NCI-H82 treated with DMSO at 0.1 percent for 48 hours (cell line): ENCODE results near the gene MEIOB.
"Not testable (repeated sequence)": the region's sequence is repeated elsewhere in the genome, so short reads cannot be mapped to it uniquely, and the experiment has no call there.

Source experiments
- DNase-seq: peaks from one replicate; lab custom pipeline; 2025; ENCODE audit not compliant: unreplicated experiment; lab: John Stamatoyannopoulos, UW

Gene MEIOB

DNA sequence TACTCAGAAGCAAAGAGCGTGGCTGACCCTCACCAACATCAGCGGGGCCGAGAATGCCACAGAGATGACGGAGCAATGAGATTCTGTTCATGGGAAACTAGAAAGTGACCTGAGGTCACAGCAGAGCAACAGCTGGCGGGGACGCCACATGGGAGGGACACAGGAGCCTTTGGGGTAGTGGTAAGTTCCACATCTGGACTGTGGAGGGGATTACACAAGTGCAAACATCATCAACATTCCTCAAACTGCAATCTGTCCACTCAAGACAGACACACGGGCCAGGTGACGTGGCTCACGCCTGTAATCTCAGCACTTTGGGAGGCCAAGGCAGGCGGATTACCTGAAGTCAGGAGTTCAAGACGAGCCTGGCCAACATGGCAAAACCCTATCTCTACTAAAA is 56.5 kb downstream of the MEIOB start:
- no peak for DNase-seq

DNA sequence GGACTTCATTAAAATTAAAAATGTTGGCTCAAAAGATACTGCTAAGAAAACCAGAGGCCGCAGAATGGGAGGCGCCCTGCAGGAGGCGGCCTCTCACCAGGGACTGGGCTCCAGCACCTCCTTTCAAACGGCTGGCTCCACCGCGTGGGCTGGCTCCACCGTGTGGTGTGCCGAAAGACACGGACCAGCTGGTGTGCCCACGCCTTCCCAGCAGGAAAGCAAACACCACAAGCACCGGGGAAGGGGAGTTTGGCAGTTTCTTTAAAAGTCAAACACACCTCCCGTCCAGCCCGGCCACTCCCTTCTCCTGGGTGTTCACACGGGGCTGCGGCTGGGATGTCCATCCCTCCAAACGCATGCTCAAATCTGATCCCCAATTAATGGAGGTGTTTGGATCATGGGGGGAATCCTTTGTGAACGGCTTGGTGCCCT is 59.2 kb downstream of the MEIOB start:
- no peak for DNase-seq

DNA sequence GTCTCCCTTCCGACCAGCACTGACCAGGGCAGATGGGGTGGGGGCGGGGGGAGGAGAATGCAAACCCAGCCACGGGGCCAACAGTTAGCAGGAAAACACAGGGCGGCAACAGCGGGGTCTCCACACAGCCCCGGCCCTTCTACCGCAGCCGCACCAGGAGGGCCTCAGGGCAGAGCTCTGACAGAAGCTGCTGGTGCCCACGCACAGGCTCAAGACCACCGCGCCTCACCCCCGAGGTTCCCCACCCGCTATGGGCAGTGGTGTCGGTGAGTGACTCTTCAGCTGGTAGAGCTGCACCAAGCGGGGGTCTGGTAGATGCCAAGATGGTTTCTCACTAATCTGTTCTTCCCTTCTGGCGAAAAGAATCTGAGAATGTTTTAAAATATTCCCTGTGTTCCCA is 61.4 kb downstream of the MEIOB start:
- DNase-seq = no peak

DNA sequence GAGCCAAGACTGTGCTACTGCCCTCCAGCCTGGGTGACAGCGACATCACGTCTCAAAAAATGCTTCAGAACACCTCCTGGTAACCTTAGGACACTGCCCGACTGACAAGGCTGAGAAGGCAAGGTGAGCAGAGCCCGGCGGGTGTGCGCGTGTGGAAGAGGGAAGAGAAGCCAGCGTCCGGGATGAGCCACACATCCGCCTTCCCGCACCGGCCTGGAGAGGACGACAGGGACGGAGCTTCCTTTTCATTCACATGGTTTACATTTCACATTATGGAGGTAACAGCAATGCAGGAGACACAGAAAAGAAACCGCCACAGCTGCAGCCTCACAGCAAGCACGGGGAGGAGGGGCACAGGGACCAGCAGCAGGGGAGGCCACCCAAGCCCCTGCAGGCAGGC is 61.9 kb downstream of the MEIOB start:
- DNase-seq = no peak

DNA sequence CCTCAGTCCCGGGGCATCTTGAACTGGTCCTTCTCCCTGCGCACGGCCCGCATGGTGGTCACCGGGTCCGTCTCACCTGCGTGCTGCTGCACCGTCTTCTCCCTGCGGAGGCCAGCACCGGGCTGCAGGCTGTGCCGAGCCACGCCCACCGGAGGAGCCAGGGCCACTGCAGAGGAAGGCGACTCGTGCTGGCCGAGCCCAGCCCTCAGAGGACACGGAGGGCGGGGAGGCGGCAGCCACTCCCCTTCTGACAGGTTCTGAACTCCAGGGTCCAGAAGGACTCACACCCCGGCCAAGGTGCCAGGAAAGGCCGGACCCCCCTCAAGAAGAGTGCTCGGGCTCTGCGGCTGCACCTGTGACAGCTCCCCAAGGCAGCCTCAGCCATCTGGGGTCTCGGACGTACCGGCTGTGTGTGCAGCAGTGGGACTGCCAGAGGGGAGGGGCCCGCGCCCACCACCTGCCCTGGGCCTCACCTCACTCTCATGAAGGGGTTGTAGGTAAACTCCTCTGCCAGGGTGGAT is 62.6 kb downstream of the MEIOB start:
- DNase-seq = no peak

DNA sequence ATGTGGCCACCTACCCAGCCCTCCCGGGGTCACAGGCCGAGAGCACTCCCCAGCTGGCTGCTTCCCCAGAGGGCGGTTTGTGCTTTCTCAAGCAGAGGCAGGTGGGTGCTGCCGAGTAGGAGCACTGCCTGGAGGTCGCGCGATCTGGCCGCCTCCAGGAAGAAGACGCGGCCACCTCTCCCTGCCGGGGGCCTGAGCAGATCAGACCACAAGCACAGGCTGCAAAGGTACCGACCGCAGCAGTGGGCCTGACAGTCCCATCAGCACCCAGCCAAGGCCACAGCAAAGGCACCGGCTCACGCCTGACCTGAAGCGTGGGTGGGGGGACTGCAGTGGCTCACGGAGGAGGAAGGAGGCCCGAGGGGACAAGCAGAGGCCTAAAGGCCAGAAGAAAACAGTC is 63.3 kb downstream of the MEIOB start:
- DNase-seq = no peak

DNA sequence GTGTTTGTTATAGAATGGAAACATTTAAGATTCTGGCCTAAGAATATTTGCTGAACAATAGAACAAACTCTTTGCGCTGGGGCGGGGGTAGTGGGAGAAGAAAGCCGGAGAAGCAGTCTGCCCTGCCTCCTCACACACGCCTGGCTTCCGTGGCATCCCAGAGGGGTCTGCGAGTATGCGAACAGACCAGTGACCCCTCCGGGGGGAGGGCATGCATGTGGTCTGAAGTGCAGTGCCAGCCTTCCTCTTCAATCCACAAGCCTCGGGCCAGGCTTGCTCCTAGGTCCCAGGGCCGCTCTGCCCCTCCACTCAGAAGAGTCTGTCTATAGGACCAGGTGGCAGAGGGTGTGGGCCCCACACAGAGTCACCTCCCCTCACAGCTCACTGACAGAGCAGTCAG is 64.3 kb downstream of the MEIOB start:
- no peak for DNase-seq

DNA sequence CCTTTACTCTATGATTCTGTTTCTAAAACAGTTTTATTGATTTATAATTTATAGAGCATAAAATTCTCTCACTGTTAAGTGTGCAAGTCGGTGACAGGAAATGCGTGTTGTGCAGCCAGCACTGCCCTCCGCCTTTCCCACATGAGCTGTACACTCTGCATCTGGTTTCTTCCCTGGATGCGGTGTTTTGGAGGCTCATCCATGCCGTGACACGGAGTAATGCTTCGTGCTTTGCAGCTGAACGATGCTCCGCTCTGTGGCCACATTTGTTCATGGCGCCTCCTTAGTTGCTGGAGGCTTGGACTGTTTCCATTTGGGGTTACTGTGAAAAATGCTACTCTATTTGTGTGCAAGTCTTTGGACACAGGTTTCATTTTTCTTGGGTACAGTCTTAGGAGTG is 71.3 kb downstream of the MEIOB start:
- no peak for DNase-seq

DNA sequence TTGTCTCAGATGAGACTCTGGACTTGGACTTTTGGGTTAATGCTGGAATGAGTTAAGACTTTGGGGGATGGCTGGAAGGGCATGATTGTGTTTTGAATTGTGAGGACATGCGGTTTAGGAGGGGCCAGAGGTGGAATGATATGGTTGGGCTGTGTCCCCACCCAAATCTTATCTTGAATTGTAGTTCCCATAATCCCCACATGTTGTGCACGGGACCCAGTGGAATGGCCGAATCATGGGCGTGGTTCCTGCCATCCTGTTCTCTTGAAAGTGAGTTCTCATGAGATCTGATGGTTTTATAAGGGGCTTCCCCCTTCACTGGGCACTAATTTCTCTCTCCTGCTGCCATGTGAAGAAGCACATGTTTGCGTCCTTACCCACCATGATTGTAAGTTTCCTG is 72.7 kb downstream of the MEIOB start:
- DNase-seq = not testable (repeated sequence)

DNA sequence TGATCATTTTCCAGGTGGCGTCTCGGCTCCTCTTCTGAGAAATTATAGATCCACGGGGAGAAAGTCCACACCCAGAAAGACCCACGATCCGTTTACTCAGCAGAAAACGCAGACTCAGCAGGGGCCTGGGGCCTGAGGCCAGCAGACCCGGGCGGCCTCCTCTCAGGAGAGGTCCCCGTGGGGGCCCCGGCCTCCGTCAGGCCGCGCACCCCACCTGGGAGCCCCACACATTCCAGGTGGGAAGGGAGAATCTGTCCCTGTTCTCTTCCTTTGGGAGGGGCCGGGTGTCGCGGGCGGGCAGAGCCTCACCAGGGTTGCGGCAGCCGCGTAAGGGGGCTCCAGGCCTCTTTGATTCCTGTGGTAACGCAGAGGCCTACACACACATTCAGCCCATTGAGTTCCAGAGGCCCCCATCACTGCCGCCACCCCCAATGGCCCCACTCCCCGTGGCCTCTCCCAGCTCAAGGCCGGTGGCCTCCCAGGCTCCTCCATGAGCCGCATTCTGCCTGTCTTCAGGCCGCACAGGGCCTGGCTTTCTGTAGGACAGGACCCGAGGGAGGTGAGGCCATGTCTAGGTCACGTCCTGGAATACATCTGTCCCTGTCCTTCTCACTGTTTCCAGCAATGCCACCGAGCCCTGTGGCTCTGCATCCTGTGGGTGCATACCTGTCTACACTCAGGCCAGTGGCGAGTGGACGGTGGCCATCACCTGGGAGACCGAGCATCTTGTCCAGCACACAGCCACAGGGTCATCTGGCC is 76.9 kb downstream of the MEIOB start:
- no peak for DNase-seq

DNA sequence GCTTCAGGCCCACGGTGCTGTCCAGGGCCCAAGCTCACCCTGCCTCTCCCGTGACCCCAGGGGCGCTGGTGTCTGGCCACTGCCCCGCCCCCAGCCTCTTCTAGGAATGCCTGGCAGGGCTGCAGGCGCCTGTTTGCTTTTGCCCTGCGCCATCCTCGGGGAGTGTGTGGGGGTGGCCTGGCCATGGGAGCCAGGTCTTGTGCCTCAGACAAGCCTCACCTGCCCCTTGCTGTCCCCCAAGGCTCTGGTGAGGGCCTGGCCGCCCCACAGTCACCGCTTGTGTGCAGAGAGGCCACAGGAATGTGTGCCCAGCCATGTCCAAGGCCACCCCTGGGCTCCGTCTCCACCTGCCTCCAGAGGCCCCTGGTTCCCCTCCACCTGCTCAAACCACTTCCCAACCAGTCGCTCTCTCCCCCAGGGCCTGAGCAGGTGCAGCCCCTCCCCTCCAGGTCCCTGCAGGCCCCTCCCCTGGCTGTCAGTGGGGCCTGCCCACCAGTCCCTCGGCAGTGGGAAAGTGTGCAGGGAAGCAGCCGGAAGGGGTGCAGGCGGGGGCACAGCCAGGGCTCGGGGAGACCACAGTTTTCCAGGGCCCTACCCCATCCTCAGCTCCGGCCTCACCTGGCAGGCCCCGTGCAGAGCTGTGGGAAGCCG is 77.6 kb downstream of the MEIOB start:
- no peak for DNase-seq

DNA sequence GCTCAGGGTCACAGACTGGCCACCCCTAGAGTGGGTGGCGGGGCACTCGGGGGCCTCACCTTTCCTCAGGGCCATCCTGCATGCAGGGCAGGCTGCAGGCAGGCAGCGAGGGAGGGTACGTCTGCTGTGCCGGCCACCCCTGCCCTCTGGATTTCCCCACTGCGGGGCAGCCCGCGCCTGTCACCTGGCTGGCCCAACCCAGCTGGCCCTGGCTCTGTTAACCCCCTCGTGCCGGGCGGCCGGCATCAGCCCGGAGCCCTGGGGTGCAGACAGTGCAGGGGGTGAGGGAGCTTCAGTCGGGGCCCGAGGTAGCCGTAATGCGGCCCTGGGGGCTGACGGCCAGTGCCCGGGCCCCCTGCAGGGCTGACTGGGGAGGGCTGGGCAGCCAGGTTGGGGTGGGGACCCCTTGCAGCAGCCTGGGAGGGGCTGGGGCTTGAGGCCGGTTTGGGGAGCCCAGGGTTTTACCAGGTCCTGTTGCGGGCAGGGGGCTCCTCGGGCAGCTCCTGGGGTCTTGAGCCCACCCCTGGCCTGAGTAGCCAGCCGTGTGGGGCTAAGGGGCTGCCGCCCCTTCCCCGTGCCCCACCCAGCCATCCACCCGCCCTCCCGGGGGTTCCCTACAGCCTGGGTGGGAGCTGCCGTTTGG is 78.3 kb downstream of the MEIOB start, which contains the start of gene IGFALS:
Gene IGFALS, minus strand, starts transcription at position 128 of the 643 bp plus-strand sequence. Its CDS starts 53 bp downstream, at position 75.
- DNase-seq = no peak

DNA sequence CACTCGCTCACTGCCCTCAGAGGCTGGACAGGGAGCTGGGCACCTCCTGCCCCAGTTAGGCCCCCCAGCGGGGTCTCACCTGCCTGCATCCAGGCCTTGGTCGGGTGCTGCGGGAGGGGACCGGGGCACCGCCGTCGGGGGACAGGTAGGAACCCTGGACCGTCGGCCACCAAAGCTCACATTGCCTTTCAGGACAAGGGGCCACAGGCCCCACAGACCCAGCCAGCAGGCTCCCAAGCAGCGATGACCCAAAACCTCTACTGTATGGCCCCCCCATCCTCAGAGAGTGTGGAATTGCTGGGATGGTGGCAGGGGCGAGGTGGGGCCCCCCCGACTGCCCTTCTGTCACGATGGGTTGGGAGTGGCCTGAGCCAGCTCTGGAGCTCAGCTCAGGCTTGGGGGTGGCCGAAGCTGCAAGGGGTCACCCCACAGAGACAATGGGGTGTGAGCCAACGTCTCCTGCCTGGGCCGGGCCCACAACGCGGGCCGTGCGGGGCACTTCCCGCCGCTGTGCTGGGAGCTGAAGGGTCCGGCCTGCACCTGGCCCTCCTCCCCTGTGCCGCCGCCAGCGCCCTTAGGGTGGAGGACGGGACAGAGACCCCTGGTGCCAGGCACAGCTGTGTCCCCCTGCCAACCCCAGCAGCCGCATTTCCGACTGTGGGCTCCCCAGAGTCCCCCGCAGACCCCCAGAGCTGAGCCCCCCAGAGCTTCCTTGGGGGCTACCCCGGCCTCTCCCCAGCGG is 79.0 kb downstream of the MEIOB start:
- DNase-seq = no peak

DNA sequence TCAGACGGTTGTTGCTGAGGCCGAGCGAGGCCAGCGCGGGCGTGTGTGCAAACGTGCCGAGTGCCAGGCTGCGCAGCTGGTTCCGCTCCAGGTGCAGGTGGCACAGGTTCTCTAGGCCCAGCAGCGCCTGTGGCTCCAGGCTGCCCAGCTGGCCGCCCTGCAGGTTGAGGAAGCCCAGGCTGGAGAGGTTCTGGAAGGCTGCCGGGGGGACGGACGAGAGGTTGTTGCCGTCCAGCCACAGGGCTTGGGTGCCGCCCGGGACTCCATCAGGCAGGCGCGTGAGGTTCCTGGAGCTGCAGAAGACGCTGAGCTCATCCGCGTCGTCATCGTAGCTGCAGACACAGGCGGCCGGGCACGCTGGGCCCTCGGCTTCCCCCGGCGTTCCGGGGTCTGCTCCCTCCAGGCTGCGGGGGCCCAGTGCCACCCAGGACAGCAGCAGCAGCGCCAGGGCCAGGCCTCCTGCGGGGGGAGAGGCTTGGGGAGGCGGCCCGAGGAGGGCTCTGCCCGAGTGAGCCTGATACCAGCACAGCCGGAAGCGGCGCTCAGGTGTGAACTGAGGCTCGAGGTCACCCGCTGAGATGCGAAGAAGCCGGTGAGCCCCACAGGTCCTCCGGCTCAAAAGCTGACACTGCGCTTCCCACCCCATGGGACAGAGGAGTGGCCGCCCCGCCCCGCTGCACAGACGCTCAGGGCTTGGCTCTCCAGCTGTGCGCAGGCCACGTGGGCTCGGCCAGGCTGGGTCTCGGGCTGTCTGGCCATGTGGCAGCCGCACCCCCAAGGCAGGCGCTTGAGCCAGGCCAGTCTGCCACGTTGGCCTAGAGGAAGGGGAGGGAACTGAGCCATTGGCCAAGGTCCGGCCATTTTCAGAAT is 79.8 kb downstream of the MEIOB start:
- no peak for DNase-seq

DNA sequence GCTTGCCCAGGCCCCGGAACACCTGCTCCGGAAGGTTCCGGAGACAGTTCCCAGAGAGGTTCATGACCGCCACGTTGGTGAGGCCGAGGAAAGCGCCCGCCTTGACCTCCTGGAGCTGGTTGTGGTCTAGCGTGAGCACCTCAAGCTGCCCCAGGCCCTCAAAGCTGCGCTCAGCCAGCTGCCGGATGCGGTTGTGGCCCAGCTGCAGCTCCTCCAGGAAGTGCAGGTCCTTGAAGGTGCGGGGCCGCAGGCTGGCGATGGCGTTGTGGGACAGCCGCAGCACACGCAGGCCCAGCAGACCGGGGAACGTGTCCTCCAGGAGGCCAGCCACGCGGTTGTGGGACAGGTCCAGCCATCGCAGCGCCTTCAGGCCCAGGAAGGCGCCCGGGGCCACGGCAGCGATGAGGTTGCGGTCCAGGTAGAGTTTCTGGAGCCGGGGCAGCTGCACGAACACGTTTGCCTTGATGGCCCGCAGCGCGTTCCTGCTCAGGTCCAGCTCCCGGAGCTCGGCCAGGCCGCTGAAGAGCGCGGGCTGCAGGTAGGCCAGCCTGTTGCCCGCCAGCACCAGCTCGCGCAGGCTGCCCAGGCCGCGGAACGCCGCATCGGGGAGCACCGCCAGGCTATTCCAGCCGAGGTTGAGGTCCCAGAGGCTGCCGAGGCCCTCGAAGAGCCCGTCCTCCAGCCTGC is 80.6 kb downstream of the MEIOB start:
- DNase-seq = no peak

DNA sequence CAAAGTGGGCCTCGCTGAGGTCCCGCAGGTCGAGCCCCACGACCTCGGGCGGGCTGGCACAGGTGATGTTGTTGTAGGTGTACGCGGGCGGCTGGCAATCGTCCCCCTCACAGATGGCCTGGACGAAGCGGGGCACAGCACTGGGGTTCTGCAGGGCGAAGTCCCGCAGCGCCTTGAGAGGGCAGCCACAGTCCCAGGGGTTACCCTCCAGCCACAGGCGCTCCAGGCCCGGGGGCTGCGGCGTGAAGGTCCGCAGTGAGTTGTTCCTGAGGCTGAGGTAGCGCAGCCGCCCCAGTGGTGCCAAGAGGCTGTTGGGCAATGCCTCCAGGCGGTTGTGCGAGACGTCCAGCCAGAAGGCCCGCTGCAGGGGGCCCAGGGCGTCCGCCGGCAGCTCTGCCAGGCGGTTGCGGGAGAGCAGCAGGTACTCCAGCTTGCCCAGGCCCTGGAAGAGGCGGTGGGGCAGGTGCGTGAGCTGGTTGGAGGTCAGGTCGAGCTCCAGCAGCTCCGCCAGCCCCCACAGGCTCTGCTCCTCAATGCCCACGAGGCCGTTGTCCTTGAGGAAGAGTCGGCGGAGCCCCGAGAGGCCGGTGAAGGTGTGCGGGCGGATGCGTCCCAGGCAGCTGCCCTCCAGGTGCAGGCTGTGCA is 81.2 kb downstream of the MEIOB start:
- DNase-seq = no peak

DNA sequence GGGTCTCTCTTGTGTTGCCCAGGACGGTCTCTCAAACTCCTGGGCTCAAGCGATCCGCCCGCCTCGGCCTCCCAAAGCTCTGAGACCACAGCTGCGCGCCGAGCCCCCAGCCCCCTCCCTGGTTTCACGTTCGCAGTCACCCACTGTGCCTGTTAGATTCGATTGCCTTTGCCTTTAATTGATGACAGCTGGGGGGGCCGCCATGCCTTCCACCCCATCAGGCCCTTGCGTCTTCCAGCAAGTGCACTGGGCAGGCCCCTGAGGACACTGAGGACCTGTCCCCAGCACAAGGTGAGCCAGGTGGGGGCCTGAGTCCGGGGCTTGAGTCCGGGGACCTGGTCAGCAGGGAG is 81.7 kb downstream of the MEIOB start:
- no peak for DNase-seq

DNA sequence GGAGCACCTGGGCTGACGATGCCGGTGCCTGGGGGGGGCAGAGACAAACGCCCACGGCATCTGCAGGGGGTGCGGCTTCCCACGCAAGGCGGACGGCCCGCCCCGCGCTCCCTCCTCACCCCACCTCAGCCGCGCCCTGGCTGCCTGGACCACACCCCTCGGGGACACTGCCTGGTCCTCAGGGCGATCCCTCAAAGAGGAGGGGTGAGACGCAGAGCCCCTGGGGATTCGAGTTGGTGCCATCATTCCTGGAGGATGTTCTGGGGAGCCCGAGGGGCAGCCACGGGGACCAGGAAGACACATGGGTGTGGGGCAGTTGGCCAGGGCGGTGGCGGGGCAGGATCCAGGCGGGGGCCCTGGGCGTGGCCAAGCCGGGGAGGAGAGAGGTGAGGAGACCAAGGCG is 82.3 kb downstream of the MEIOB start:
- DNase-seq = no peak

DNA sequence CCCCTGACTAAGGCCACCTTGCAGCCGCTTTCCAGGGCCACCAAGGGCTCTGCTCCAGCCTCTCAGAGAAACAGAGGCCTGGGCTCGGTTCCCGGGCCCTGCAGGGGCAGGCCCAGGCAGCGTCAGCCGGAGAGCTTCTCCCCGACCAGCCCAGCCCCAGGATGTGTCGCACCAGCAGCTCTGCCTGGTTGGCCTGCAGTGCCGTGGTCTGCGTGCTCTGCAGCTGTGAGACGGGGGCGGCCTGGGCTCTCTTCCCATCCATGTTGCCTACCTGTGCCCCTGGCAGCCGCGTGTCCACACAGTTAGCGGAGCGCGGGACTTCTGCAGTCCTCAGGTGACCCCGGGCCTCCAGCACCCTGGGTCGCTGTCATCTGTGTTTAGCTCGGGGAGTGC is 83.3 kb downstream of the MEIOB start:
- DNase-seq = no peak
